Kidney (tissue), 14 donors: ENCODE data around the gene FBXL17. TPM values are rescaled to one million over a fixed set of nuclear protein-coding genes. Genes with fewer than 3 reads are reported as not detected.

Source experiments
- DNase-seq, 5 donors: peaks; one replicate each; pipeline ENCODE4 v3.0.0-alpha.2; 2013 to 2020
- FAIRE-seq: peaks from 2 replicates; lab custom pipeline; 2012; peaks lifted over from hg19 to GRCh38; lab: Jason Lieb, UNC
- H3K27ac ChIP-seq, 2 donors: one replicate each; pipeline ENCODE4 v1.7.0; 2013; ENCODE audit warnings: low read depth in 2 of 2, low read length in 2 of 2, inconsistent platforms in 1 of 2
- H3K27me3 ChIP-seq: one replicate; pipeline ENCODE4 v1.7.1; 2013; ENCODE audit warnings: low read length, inconsistent platforms; ENCODE audit not compliant: control insufficient read depth, insufficient read depth
- H3K36me3 ChIP-seq, 3 donors: one replicate each; pipeline versions ENCODE4 v1.7.0 to v1.7.1; 2013; ENCODE audit warnings: low read length in 3 of 3, control low read depth in 1 of 3, inconsistent platforms in 1 of 3; ENCODE audit not compliant: insufficient read depth in 3 of 3, control insufficient read depth in 2 of 3
- H3K4me1 ChIP-seq, 3 donors: one replicate each; pipeline versions ENCODE4 v1.7.0 to v1.7.1; 2013; ENCODE audit warnings: low read length in 3 of 3, inconsistent platforms in 1 of 3, low read depth in 1 of 3; ENCODE audit not compliant: control insufficient read depth in 2 of 3, insufficient read depth in 2 of 3
- H3K4me3 ChIP-seq, 3 donors: one replicate each; pipeline versions ENCODE4 v1.7.0 to v1.8.1; 2013; ENCODE audit warnings: low read length in 3 of 3, control low read depth in 1 of 3, inconsistent platforms in 1 of 3
- H3K9ac ChIP-seq, 3 donors: one replicate each; pipeline versions ENCODE4 v1.7.0 to v1.7.1; 2013; ENCODE audit warnings: low read length in 3 of 3, control low read depth in 1 of 3, inconsistent platforms in 1 of 3
- H3K9me3 ChIP-seq, 3 donors: one replicate each; pipeline versions ENCODE4 v1.7.0 to v1.7.1; 2013; ENCODE audit warnings: low read length in 3 of 3, control low read depth in 1 of 3, inconsistent platforms in 1 of 3; ENCODE audit not compliant: control insufficient read depth in 2 of 3, insufficient read depth in 1 of 3
- CTCF ChIP-seq: IDR thresholded peaks from 3 replicates; pipeline ENCODE4 v1.5.1; 2012; ENCODE audit warnings: mild to moderate bottlenecking, moderate library complexity, borderline replicate concordance; ENCODE audit not compliant: insufficient read depth; ENCODE audit errors: extremely low read depth
- intact Hi-C: fragments of 100-400 bp; cut with DNase I; formaldehyde crosslinking; loops from one replicate; pipeline ENCODE4 v1.11.1; 2022
- polyA plus RNA-seq: library from polyadenylated mRNA; stranded (reverse); fragments of 350-450 nt; fragmentation: Illumina TruSeq; extraction: RNeasy Lipid Tissue Mini Kit (QIAGEN cat#74804); gene quantifications from one replicate; pipeline ENCODE4 v1.2.3, GENCODE V29; 2014; ENCODE audit warnings: low read depth, low replicate concordance; ENCODE audit not compliant: insufficient read depth
- total RNA-seq: library from RNA; stranded (reverse); fragmentation: NEBNext Ultra II Directional; extraction: Animal tissue kit (Norgen Biotek cat#: 25700); gene quantifications from one replicate; pipeline ENCODE4 v1.2.1, GENCODE V29; 2021
- donor health status: control.
- donor health status: control.
- donor health status: control.
- donor health status: control.
- donor health status: control.
- donor health status: DM: yes; HTN: yes; CAD: no.
- donor health status: Normal renal cell carcinoma (clear cell type).

Gene FBXL17
- total and polyA plus RNA-seq, 2 donors from 2014 or later, result 11.7 to 26.5 TPM

DNA sequence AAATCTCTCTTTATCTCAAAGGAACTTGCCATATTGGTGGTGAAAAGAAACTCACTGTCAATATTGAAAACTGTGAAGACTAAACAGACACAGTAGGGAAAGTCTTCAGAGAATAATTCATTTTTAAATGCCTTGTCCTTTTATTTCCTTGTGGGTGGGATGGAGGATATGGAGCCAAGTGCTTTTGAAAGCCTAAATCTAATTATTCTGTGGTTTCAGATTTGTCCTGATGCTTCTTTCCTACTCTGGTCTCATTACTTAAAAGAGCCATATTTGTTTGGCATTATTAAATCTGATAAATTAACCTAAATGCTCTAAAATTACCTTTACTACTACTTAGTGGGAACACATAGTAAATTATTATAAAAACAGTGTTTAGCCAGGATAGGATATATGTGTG is 452.8 kb downstream of the FBXL17 start:
- no peak overlapping the region for H3K4me3 ChIP-seq
- no peak for DNase-seq
- no peaks in the 10 kb centered on the region for H3K4me1 ChIP-seq
- TF ChIP-seq CTCF, result no peak
- H3K27me3 ChIP-seq, result no peaks in the 10 kb centered on the region
- intact Hi-C loops, result no loop called here
- H3K27ac ChIP-seq, result no peak overlapping the region
- no peak overlapping the region for H3K9ac ChIP-seq
- H3K36me3 ChIP-seq, result no peaks in the 10 kb centered on the region
- FAIRE-seq, result no peak
- H3K9me3 ChIP-seq, result no peaks in the 10 kb centered on the region

GRCh38 chr5:107926121-107926520 is 455.8 kb downstream of the FBXL17 start:
- intact Hi-C loops, result no loop called here
- FAIRE-seq (no peak), DNase-seq (no peak)
- no peak overlapping the region for H3K9ac ChIP-seq
- peaks cover 0 to 1% (median 0%) of the 10 kb centered on the region in 3 donors for H3K4me1 ChIP-seq
- H3K9me3 ChIP-seq, result no peaks in the 10 kb centered on the region
- H3K4me3 ChIP-seq, result no peak overlapping the region
- no peaks in the 10 kb centered on the region for H3K36me3 ChIP-seq
- no peak for TF ChIP-seq CTCF
- H3K27me3 ChIP-seq, result no peaks in the 10 kb centered on the region
- no peak overlapping the region for H3K27ac ChIP-seq

- Histone ChIP-seq H3K9me3 (no peaks in the 10 kb centered on the region), H3K9ac (no peak overlapping the region), H3K27ac (no peak overlapping the region), H3K36me3 (no peaks in the 10 kb centered on the region), H3K4me1 (peaks cover 0 to 7% (median 0%) of the 10 kb centered on the region in 3 donors), H3K4me3 (no peak overlapping the region), H3K27me3 (no peaks in the 10 kb centered on the region)
- intact Hi-C loops, result no loop called here
- no peak for FAIRE-seq
- no peak for TF ChIP-seq CTCF
- no peak for DNase-seq
These were observed 456.7 kb downstream of the FBXL17 start for GRCh38 chr5:107925200-107925599.

GRCh38 chr5:107919969-107920368 is 461.9 kb downstream of the FBXL17 start:
- intact Hi-C loops, result no loop called here
- no peak for FAIRE-seq
- H3K27me3 ChIP-seq, result no peaks in the 10 kb centered on the region

More at GRCh38 chr5:107919969-107920368, 461.9 kb downstream of the FBXL17 start:
- Histone ChIP-seq H3K9ac (no peak overlapping the region), H3K4me1 (peaks cover 0 to 7% (median 5%) of the 10 kb centered on the region in 3 donors), H3K4me3 (no peak overlapping the region), H3K36me3 (no peaks in the 10 kb centered on the region), H3K9me3 (no peaks in the 10 kb centered on the region), H3K27ac (no peak overlapping the region)
- no peak for TF ChIP-seq CTCF
- no peak for DNase-seq
